RWPE2 (cell line): ENCODE data around the gene HHAT.

Experiments
- ATAC-seq: fragments of 200-7000 bp; cut with Tn5 transposase; 3 replicates; pipeline ENCODE4 v1.9.1; 2021; ENCODE audit warnings: low read depth
- DNase-seq: peaks from one replicate; pipeline ENCODE4 v3.0.0-alpha.2; 2020; ENCODE audit warnings: low spot score
- H3K27ac ChIP-seq: fragments of 450-650 bp; 2 replicates; pipeline ENCODE4 v1.5.1; 2017; ENCODE audit warnings: mild to moderate bottlenecking; ENCODE audit not compliant: poor library complexity, severe bottlenecking
- H3K27me3 ChIP-seq: fragments of 250-450 bp; sonication (Bioruptor Pico); 2 replicates; pipeline ENCODE4 v1.5.1; 2021; ENCODE audit warnings: mild to moderate bottlenecking, moderate library complexity; ENCODE audit not compliant: insufficient read depth, poor library complexity, severe bottlenecking
- H3K36me3 ChIP-seq: fragments of 250-450 bp; sonication (Bioruptor Pico); 2 replicates; pipeline ENCODE4 v1.5.1; 2020; ENCODE audit warnings: low read depth, mild to moderate bottlenecking, moderate library complexity
- H3K4me1 ChIP-seq: fragments of 250-450 bp; sonication (Bioruptor Pico); 2 replicates; pipeline ENCODE4 v1.5.1; 2021; ENCODE audit warnings: mild to moderate bottlenecking, moderate library complexity; ENCODE audit not compliant: insufficient read depth, poor library complexity, severe bottlenecking
- H3K4me3 ChIP-seq: fragments of 250-450 bp; sonication (Bioruptor Pico); 2 replicates; pipeline ENCODE4 v1.5.1; 2021; ENCODE audit warnings: mild to moderate bottlenecking, moderate library complexity; ENCODE audit not compliant: severe bottlenecking
- H3K9me3 ChIP-seq: fragments of 250-450 bp; sonication (Bioruptor Pico); 2 replicates; pipeline ENCODE4 v1.5.1; 2021; ENCODE audit warnings: mild to moderate bottlenecking, moderate library complexity; ENCODE audit not compliant: severe bottlenecking
- TF ChIP-seq, protein P1 (sequence below): fragments of 450-650 bp; IDR thresholded peaks from one replicate; pipeline ENCODE4 v1.5.1; 2017; ENCODE audit warnings: mild to moderate bottlenecking, moderate library complexity; ENCODE audit not compliant: poor library complexity, severe bottlenecking

Gene HHAT

GRCh38 chr1:210705086-210705485, 376.4 kb downstream of the HHAT start:
- Histone ChIP-seq H3K27ac (no peak overlapping the region), H3K9me3 (no peaks in the 10 kb centered on the region), H3K4me1 (no peaks in the 10 kb centered on the region), H3K4me3 (no peak overlapping the region), H3K27me3 (no peaks in the 10 kb centered on the region), H3K36me3 (no peaks in the 10 kb centered on the region)
- ATAC-seq (no peak), DNase-seq (no peak)
- TF ChIP-seq, protein P1, sequence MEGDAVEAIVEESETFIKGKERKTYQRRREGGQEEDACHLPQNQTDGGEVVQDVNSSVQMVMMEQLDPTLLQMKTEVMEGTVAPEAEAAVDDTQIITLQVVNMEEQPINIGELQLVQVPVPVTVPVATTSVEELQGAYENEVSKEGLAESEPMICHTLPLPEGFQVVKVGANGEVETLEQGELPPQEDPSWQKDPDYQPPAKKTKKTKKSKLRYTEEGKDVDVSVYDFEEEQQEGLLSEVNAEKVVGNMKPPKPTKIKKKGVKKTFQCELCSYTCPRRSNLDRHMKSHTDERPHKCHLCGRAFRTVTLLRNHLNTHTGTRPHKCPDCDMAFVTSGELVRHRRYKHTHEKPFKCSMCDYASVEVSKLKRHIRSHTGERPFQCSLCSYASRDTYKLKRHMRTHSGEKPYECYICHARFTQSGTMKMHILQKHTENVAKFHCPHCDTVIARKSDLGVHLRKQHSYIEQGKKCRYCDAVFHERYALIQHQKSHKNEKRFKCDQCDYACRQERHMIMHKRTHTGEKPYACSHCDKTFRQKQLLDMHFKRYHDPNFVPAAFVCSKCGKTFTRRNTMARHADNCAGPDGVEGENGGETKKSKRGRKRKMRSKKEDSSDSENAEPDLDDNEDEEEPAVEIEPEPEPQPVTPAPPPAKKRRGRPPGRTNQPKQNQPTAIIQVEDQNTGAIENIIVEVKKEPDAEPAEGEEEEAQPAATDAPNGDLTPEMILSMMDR, result no peak

- no peak overlapping the region for H3K27ac ChIP-seq
- TF ChIP-seq, protein P1, result no peak
Measured at GRCh38 chr1:210706246-210706645, 377.5 kb downstream of the HHAT start.

DNA sequence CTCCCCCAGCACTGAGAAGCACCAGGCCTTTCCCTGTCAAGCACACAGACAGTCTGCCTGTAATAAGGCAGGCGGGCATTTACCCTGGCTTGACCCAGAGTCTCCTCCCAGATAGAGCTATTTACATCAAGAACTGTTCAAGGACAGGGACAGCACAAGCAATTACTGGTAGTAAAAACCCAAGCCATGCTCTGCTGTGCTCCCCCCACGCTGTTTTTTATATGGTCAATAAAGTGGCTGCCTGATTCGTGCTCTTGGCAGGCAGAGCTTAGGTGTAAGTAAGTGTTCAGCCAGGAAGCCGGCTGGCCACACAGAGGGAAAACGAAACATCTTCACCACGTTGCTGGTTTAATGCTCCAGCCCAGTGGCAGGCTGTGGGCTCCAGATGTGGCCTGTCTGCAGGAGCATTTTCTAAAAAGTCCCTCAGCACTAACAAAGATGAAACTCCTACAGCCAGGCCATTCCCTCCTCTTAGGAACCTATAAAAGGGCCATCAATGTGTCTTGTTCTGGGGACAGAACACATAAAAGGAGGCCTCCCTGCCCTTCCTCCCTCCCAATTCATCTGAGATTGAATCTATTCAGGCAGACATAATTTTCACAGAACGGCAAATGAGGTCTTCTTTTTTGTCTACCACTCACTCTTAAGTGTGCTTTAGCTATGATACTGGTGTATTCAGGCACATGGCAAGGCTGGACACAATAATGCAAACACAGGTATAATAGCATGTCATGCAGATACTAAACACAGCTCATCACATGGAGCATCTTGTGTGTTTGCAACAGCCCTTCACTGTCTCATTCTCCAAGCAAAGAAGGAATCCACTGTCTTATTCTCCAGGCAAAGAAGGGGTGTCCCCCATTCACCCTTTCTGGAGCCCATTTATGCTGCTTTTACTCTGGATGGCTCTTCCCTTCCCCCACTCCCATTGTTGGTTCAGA, 378.9 kb downstream of the HHAT start:
- no peaks in the 10 kb centered on the region for H3K9me3 ChIP-seq
- no peaks in the 10 kb centered on the region for H3K27me3 ChIP-seq
- TF ChIP-seq, protein P1, result no peak
- H3K4me3 ChIP-seq, result no peak overlapping the region
- H3K4me1 ChIP-seq, result no peaks in the 10 kb centered on the region
- no peaks in the 10 kb centered on the region for H3K36me3 ChIP-seq
- no peak overlapping the region for H3K27ac ChIP-seq
- no peak for ATAC-seq
- no peak for DNase-seq

More at GRCh38 chr1:210706246-210706645, 377.5 kb downstream of the HHAT start:
- Histone ChIP-seq H3K9me3 (no peaks in the 10 kb centered on the region), H3K4me3 (no peak overlapping the region), H3K27me3 (no peaks in the 10 kb centered on the region), H3K36me3 (no peaks in the 10 kb centered on the region), H3K4me1 (no peaks in the 10 kb centered on the region)
- DNase-seq, result no peak
- no peak for ATAC-seq

- ATAC-seq (no peak), DNase-seq (no peak)
- no peaks in the 10 kb centered on the region for H3K27me3 ChIP-seq
- TF ChIP-seq, protein P1, result no peak
- no peaks in the 10 kb centered on the region for H3K4me1 ChIP-seq
- H3K9me3 ChIP-seq, result no peaks in the 10 kb centered on the region
- no peaks in the 10 kb centered on the region for H3K36me3 ChIP-seq
- H3K27ac ChIP-seq, result no peak overlapping the region
- H3K4me3 ChIP-seq, result no peak overlapping the region
Measured at GRCh38 chr1:210709701-210710100, 381.0 kb downstream of the HHAT start.
